ENCODE data around the gene WDFY4.

Gene WDFY4

GRCh38 chr10:48880016-48880705, 195.5 kb downstream of the WDFY4 start:
- Histone ChIP-seq H3K4ac (ENCODE audit: low read depth in 1 of 2, low read length in 2 of 2) (no peak overlapping the region), H2BK15ac (ENCODE audit: low read depth, poor library complexity, severe bottlenecking) (no peak overlapping the region), H3K4me2 (ENCODE audit: low read length, poor library complexity, severe bottlenecking) (no peak overlapping the region), H3K9me3 (ENCODE audit: control insufficient read depth, low read length) (no peaks in the 10 kb centered on the region), H3K18ac (ENCODE audit: low read depth in 1 of 2, low read length in 2 of 2) (no peak overlapping the region), H3K27me3 (ENCODE audit: control insufficient read depth in 1 of 2, insufficient read depth in 1 of 2, low read length in 2 of 2) (peaks cover 4 to 42% of the 10 kb centered on the region in 2 experiments), H2BK12ac (ENCODE audit: low read length in 2 of 2) (no peak overlapping the region), H2AFZ (ENCODE audit: low read depth, low read length) (no peak overlapping the region), H4K91ac (ENCODE audit: low read length) (no peak overlapping the region), H2AK5ac (ENCODE audit: low read length, severe bottlenecking) (no peak overlapping the region), H3K79me1 (replicated peaks; ENCODE audit: low read length, poor library complexity, severe bottlenecking) (no peaks in the 10 kb centered on the region), H3K4me1 (ENCODE audit: control insufficient read depth, insufficient read depth, low read depth, low read length) (peaks cover 5% of the 10 kb centered on the region), H3K36me3 (ENCODE audit: control insufficient read depth in 1 of 2, insufficient read depth in 2 of 2, low read depth in 1 of 2, low read length in 2 of 2) (no peaks in the 10 kb centered on the region), H2BK5ac (ENCODE audit: low read depth, low read length, poor library complexity, severe bottlenecking) (no peak overlapping the region), H3K27ac (ENCODE audit: low read length, poor library complexity, severe bottlenecking) (no peak overlapping the region), H3K4me3 (ENCODE audit: insufficient read depth in 1 of 2, low read depth in 1 of 2, low read length in 2 of 2) (no peak overlapping the region), H3K23ac (ENCODE audit: low read length in 2 of 2) (no peak overlapping the region), H4K8ac (ENCODE audit: low read length) (no peak overlapping the region), H3K14ac (ENCODE audit: low read length in 2 of 2) (no peak overlapping the region), H3K9ac (ENCODE audit: low read length) (no peak overlapping the region), H2BK120ac (ENCODE audit: low read depth, low read length) (no peak overlapping the region)
- 34% methylated on average over 11 of the region's 11 CpGs for WGBS
- no peak for DNase-seq

DNA sequence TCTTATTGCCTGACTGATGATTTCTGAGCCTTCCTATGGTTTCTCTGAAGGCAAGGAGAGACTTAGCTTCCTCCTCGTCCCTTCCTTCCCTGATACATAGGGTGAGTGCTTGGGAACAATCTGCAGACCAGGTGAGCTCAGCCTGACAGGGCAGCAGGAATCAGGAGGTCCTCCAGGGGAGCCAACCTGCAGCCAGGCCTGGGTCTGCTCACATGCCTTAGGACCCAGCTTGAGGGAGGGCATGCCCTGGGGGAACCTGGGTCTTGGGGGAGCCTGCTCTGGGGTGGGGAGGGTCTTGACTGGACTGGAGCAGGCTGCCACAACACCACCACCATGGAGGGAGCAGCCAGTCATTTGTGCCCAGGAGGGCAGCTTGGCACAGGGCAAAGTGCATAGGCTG, 197.3 kb downstream of the WDFY4 start:
- no peak overlapping the region for H2BK15ac ChIP-seq (ENCODE audit: low read depth, poor library complexity, severe bottlenecking)
- WGBS: 80% methylated on average over 1 of the region's 1 CpG

DNA sequence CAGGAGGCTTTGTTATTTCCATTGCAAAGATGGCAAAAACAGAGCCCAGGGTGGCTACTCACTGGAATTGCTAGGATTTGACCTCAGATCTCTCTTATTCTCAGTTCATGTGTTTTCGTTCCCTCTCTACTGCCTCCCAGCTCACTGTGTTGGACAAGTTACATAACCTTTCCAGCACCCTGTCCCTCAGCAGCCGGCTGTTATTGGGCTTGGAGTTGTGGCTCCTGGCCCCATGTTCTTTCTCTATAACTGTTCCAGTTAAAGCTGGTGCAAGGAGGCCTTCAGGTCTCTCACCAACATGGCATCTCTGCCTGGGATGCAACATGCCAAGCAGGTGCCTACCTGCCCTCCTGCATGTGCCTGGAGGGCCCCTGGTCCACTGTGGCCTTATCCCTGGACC, 198.2 kb downstream of the WDFY4 start:
- Histone ChIP-seq H3K23ac (ENCODE audit: low read length in 2 of 2) (no peak overlapping the region), H3K4me3 (ENCODE audit: insufficient read depth in 1 of 2, low read depth in 1 of 2, low read length in 2 of 2) (no peak overlapping the region), H3K18ac (ENCODE audit: low read depth in 1 of 2, low read length in 2 of 2) (no peak overlapping the region), H4K8ac (ENCODE audit: low read length) (no peak overlapping the region), H2BK120ac (ENCODE audit: low read depth, low read length) (no peak overlapping the region), H2BK5ac (ENCODE audit: low read depth, low read length, poor library complexity, severe bottlenecking) (no peak overlapping the region), H2AK5ac (ENCODE audit: low read length, severe bottlenecking) (no peak overlapping the region), H3K4me2 (ENCODE audit: low read length, poor library complexity, severe bottlenecking) (no peak overlapping the region), H3K36me3 (ENCODE audit: control insufficient read depth in 1 of 2, insufficient read depth in 2 of 2, low read depth in 1 of 2, low read length in 2 of 2) (no peaks in the 10 kb centered on the region), H2BK12ac (ENCODE audit: low read length in 2 of 2) (no peak overlapping the region), H3K27ac (ENCODE audit: low read length, poor library complexity, severe bottlenecking) (no peak overlapping the region), H3K79me1 (replicated peaks; ENCODE audit: low read length, poor library complexity, severe bottlenecking) (no peaks in the 10 kb centered on the region), H4K91ac (ENCODE audit: low read length) (no peak overlapping the region), H2AFZ (ENCODE audit: low read depth, low read length) (no peak overlapping the region), H3K14ac (ENCODE audit: low read length in 2 of 2) (no peak overlapping the region), H3K4ac (ENCODE audit: low read depth in 1 of 2, low read length in 2 of 2) (no peak overlapping the region), H3K27me3 (ENCODE audit: control insufficient read depth in 1 of 2, insufficient read depth in 1 of 2, low read length in 2 of 2) (peaks cover 4 to 53% of the 10 kb centered on the region in 2 experiments), H3K9me3 (ENCODE audit: control insufficient read depth, low read length) (no peaks in the 10 kb centered on the region), H2BK15ac (ENCODE audit: low read depth, poor library complexity, severe bottlenecking) (no peak overlapping the region), H3K4me1 (ENCODE audit: control insufficient read depth, insufficient read depth, low read depth, low read length) (peaks cover 5% of the 10 kb centered on the region), H3K9ac (ENCODE audit: low read length) (no peak overlapping the region)
- WGBS: 78% methylated on average over 2 of the region's 2 CpGs
- no peak for DNase-seq

More for the DNA sequence above, 197.3 kb downstream of the WDFY4 start:
- Histone ChIP-seq H2BK120ac (ENCODE audit: low read depth, low read length) (no peak overlapping the region), H3K18ac (ENCODE audit: low read depth in 1 of 2, low read length in 2 of 2) (no peak overlapping the region), H3K27ac (ENCODE audit: low read length, poor library complexity, severe bottlenecking) (no peak overlapping the region), H4K91ac (ENCODE audit: low read length) (no peak overlapping the region), H3K9me3 (ENCODE audit: control insufficient read depth, low read length) (no peaks in the 10 kb centered on the region), H4K8ac (ENCODE audit: low read length) (no peak overlapping the region), H3K79me1 (replicated peaks; ENCODE audit: low read length, poor library complexity, severe bottlenecking) (no peaks in the 10 kb centered on the region), H3K4me2 (ENCODE audit: low read length, poor library complexity, severe bottlenecking) (no peak overlapping the region), H3K14ac (ENCODE audit: low read length in 2 of 2) (no peak overlapping the region), H2BK5ac (ENCODE audit: low read depth, low read length, poor library complexity, severe bottlenecking) (no peak overlapping the region), H3K23ac (ENCODE audit: low read length in 2 of 2) (no peak overlapping the region), H3K4me1 (ENCODE audit: control insufficient read depth, insufficient read depth, low read depth, low read length) (peaks cover 5% of the 10 kb centered on the region), H2AFZ (ENCODE audit: low read depth, low read length) (no peak overlapping the region), H3K4ac (ENCODE audit: low read depth in 1 of 2, low read length in 2 of 2) (no peak overlapping the region), H3K27me3 (ENCODE audit: control insufficient read depth in 1 of 2, insufficient read depth in 1 of 2, low read length in 2 of 2) (peaks cover 4 to 50% of the 10 kb centered on the region in 2 experiments), H3K36me3 (ENCODE audit: control insufficient read depth in 1 of 2, insufficient read depth in 2 of 2, low read depth in 1 of 2, low read length in 2 of 2) (no peaks in the 10 kb centered on the region), H3K9ac (ENCODE audit: low read length) (no peak overlapping the region), H2BK12ac (ENCODE audit: low read length in 2 of 2) (no peak overlapping the region), H3K4me3 (ENCODE audit: insufficient read depth in 1 of 2, low read depth in 1 of 2, low read length in 2 of 2) (no peak overlapping the region), H2AK5ac (ENCODE audit: low read length, severe bottlenecking) (no peak overlapping the region)
- DNase-seq: no peak

GRCh38 chr10:48883701-48884100, 199.0 kb downstream of the WDFY4 start:
- no peak overlapping the region for H3K9ac ChIP-seq (ENCODE audit: low read length)
- H3K23ac ChIP-seq (ENCODE audit: low read length in 2 of 2): no peak overlapping the region
- no peak for DNase-seq
- H2BK5ac ChIP-seq (ENCODE audit: low read depth, low read length, poor library complexity, severe bottlenecking): no peak overlapping the region
- H2BK12ac ChIP-seq (ENCODE audit: low read length in 2 of 2): no peak overlapping the region
- no peak overlapping the region for H4K8ac ChIP-seq (ENCODE audit: low read length)
- no peaks in the 10 kb centered on the region for H3K9me3 ChIP-seq (ENCODE audit: control insufficient read depth, low read length)
- H3K14ac ChIP-seq (ENCODE audit: low read length in 2 of 2): no peak overlapping the region
- no peaks in the 10 kb centered on the region for H3K79me1 ChIP-seq (replicated peaks; ENCODE audit: low read length, poor library complexity, severe bottlenecking)
- H2AK5ac ChIP-seq (ENCODE audit: low read length, severe bottlenecking): no peak overlapping the region
- peaks cover 4 to 57% of the 10 kb centered on the region in 2 experiments for H3K27me3 ChIP-seq (ENCODE audit: control insufficient read depth in 1 of 2, insufficient read depth in 1 of 2, low read length in 2 of 2)
- H3K4me1 ChIP-seq (ENCODE audit: control insufficient read depth, insufficient read depth, low read depth, low read length): peaks cover 5% of the 10 kb centered on the region
- no peak overlapping the region for H4K91ac ChIP-seq (ENCODE audit: low read length)
- no peak overlapping the region for H3K18ac ChIP-seq (ENCODE audit: low read depth in 1 of 2, low read length in 2 of 2)
- no peak overlapping the region for H3K4me2 ChIP-seq (ENCODE audit: low read length, poor library complexity, severe bottlenecking)
- H2BK120ac ChIP-seq (ENCODE audit: low read depth, low read length): no peak overlapping the region
- 74% methylated on average over 4 of the region's 4 CpGs for WGBS
- no peak overlapping the region for H3K4ac ChIP-seq (ENCODE audit: low read depth in 1 of 2, low read length in 2 of 2)
- H2BK15ac ChIP-seq (ENCODE audit: low read depth, poor library complexity, severe bottlenecking): no peak overlapping the region
- H2AFZ ChIP-seq (ENCODE audit: low read depth, low read length): no peak overlapping the region
- H3K36me3 ChIP-seq (ENCODE audit: control insufficient read depth in 1 of 2, insufficient read depth in 2 of 2, low read depth in 1 of 2, low read length in 2 of 2): no peaks in the 10 kb centered on the region
- H3K4me3 ChIP-seq (ENCODE audit: insufficient read depth in 1 of 2, low read depth in 1 of 2, low read length in 2 of 2): no peak overlapping the region
- no peak overlapping the region for H3K27ac ChIP-seq (ENCODE audit: low read length, poor library complexity, severe bottlenecking)
